Medulla oblongata (tissue), 1 donor: ENCODE data around the gene TTC31.

Experiments
- DNase-seq: peaks from one replicate; pipeline ENCODE4 v3.0.0-alpha.2; 2015; ENCODE audit errors: extremely low spot score

The TTC31 gene

GRCh38 chr2:74525717-74526648 is 43.1 kb downstream of the TTC31 start, which contains the start of gene DQX1:
DQX1 (minus strand) TSS chr2:74526231; CDS start chr2:74525729, 502 bp downstream.
- peak; percentile 20 for DNase-seq

GRCh38 chr2:74526649-74527230 is 43.9 kb downstream of the TTC31 start:
- no peak for DNase-seq

- DNase-seq, result no peak
Measured at GRCh38 chr2:74527741-74528140, 44.9 kb downstream of the TTC31 start.

- no peak for DNase-seq
Measured at GRCh38 chr2:74528600-74529356, 45.9 kb downstream of the TTC31 start.

GRCh38 chr2:74529357-74530238 is 46.7 kb downstream of the TTC31 start, which contains the start of the genes AUP1 and HTRA2:
AUP1 (minus strand) TSS chr2:74529706; CDS start chr2:74529629, 77 bp downstream.
HTRA2 (plus strand) TSS chr2:74529933; CDS start chr2:74530007, 74 bp downstream.
- peak; percentile 99 for DNase-seq

- DNase-seq, result peak; percentile 42
Measured at GRCh38 chr2:74530239-74531187, 47.6 kb downstream of the TTC31 start.

- no peak for DNase-seq
Measured at GRCh38 chr2:74531666-74532065, 48.8 kb downstream of the TTC31 start.

GRCh38 chr2:74532222-74532621 is 49.3 kb downstream of the TTC31 start:
- DNase-seq, result peak; percentile 46

GRCh38 chr2:74533464-74533863 is 50.6 kb downstream of the TTC31 start:
- no peak for DNase-seq

- DNase-seq, result no peak
Measured at GRCh38 chr2:74534411-74534810, 51.5 kb downstream of the TTC31 start.

- DNase-seq, result no peak
Measured at GRCh38 chr2:74535440-74535965, 52.6 kb downstream of the TTC31 start.

GRCh38 chr2:74536166-74536950 is 53.5 kb downstream of the TTC31 start:
- no peak for DNase-seq

GRCh38 chr2:74537140-74537539 is 54.3 kb downstream of the TTC31 start:
- DNase-seq, result no peak

GRCh38 chr2:74538881-74539339 is 56.0 kb downstream of the TTC31 start:
- no peak for DNase-seq

- no peak for DNase-seq
Measured at GRCh38 chr2:74540291-74540690, 57.4 kb downstream of the TTC31 start.

GRCh38 chr2:74542978-74543377 is 60.1 kb downstream of the TTC31 start:
- DNase-seq, result no peak
